ENCODE results near the gene FUCA1.
"Not testable (repeated sequence)": the region's sequence is repeated elsewhere in the genome, so short reads cannot be mapped to it uniquely, and the experiment has no call there.

- not testable (repeated sequence) for TF ChIP-seq CTCF, POLR2AphosphoS5 (IDR thresholded peaks at IDR 0.05)
These were observed 16.7 kb downstream of the FUCA1 start for GRCh38 chr1:23851406-23851805.

Data from gastroesophageal sphincter (tissue), 3 donors.